HG03097 (cell line): Measurements from ENCODE around the gene CALML3.
"Not testable (repeated sequence)": the region's sequence is repeated elsewhere in the genome, so short reads cannot be mapped to it uniquely, and the experiment has no call there.

Experiments used
- ATAC-seq: cut with Tn5 transposase; IDR thresholded peaks from one replicate; pipeline ENCODE4 v1.9.1; 2021; ENCODE audit not compliant: unreplicated experiment, low FRiP score

Gene CALML3

GRCh38 chr10:5524641-5525560 is at the start of gene CALML3:
TSS of gene CALML3 (plus strand) at chr10:5524961. CDS start at chr10:5525086, 125 bp downstream.
- no peak for ATAC-seq

GRCh38 chr10:5475088-5475487 is 49.7 kb upstream of the CALML3 start:
- not testable (repeated sequence) for ATAC-seq

DNA sequence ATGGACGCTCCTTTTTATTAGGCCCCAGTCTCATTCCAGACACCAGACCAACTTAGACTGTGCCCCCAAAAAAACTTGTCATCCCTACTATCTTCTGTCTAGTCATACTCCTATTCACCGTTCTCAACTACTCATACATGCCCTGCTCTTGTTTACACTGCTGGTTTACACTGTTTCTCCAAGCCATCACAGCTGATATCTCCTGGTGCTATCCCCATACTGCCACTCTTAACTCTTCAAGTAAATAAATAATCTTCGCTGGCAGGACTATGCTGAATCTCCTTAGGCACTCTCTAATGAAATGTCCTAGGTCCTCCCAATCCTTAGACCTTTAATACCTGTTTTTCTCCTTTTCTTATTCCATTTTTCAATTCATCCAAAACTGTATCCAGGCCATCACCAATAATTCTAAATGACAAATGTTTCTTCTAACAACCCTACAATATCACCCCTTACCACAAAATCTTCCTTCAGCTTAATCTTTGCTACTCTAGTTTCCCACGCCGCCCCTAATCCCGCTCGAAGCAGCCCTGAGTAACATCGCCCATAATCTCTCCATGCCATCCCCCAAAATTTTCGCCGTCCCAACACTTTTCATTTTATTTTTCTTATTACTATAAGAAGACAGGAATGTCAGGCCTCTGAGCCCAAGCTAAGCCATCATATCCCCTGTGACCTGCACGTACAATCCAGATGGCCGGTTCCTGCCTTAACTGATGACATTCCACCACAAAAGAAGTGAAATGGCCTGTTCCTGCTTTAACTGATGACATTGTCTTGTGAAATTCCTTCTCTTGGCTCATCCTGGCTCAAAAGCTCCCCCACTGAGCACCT is 48.6 kb upstream of the CALML3 start:
- ATAC-seq: not testable (repeated sequence)

- ATAC-seq: no peak
Measured at GRCh38 chr10:5476918-5477525, 47.7 kb upstream of the CALML3 start.

DNA sequence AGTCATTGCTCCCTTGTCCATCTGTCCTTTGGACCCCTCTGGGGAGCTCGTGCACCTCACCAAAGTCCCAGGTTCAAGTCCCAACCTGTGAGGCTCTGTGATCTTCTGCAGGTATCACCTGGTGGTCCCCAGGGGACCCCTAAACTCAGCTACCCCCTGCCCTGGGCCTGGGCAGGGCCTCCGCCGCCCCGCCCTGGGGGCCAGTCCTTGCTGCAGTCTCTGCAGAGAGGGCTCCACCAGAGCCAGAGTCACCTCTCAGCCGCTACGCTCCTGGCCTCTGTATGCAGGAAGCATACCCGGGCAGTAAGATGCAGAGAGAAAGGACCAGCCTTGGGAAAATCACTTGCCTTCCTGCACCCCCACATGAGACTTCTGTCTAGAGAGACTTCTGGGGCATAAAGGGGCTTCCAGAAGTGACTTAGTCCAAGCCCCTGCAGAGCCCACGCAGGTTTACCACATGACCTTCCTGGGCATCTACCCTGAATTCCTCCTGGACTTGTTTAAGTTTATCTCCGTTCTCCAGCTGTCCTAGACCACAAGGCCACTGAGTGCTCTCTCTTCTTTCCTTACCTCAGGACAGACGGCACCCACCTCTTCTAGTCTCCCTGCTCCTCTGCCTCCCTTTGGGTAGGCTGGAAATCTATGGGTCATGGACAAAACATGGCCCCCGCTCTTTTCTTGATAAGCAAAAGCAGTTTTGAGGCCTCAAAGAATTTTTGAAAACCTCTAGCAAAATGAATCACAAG is 46.6 kb upstream of the CALML3 start:
- no peak for ATAC-seq

GRCh38 chr10:5478694-5479305 is 46.0 kb upstream of the CALML3 start:
- no peak for ATAC-seq

DNA sequence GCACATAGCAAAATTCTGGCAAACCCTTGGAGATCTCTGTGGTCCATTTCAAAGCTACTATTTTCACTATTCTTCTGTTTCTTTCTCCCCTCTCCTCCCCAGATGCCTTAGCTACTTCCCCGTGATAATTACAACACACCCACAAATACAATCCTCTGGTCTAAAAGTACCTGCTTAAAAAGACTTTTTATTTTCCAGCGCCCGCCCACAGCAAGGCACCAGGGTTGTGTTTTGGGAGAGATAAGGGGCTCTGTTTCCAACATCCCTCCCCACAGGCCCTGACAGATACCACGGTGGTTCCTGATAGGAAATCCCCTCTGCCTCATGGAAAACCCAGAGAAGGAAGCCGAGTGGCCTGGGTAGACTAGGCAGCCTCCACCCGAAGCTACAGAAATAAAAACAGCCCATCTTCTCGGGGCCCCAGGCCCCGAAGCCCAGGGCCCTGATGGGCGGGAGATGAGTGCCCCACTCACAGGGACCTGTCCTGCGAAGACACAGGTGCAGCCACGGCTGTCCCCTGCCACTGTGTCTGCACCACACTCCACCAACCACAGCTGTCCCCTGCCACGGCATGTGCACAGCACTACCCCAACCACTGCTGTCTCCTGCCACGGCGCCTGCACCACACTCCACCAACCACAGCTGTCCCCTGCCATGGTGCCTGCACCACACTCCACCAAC is 45.1 kb upstream of the CALML3 start:
- no peak for ATAC-seq

GRCh38 chr10:5480162-5480941 is 44.4 kb upstream of the CALML3 start:
- no peak for ATAC-seq

GRCh38 chr10:5481121-5481520 is 43.6 kb upstream of the CALML3 start:
- no peak for ATAC-seq

GRCh38 chr10:5482016-5482415 is 42.7 kb upstream of the CALML3 start:
- ATAC-seq: no peak

- ATAC-seq: no peak
Measured at GRCh38 chr10:5484205-5484604, 40.6 kb upstream of the CALML3 start.

- no peak for ATAC-seq
Measured at GRCh38 chr10:5485290-5485689, 39.5 kb upstream of the CALML3 start.

- ATAC-seq: no peak
Measured at GRCh38 chr10:5485948-5486852, 38.6 kb upstream of the CALML3 start.

DNA sequence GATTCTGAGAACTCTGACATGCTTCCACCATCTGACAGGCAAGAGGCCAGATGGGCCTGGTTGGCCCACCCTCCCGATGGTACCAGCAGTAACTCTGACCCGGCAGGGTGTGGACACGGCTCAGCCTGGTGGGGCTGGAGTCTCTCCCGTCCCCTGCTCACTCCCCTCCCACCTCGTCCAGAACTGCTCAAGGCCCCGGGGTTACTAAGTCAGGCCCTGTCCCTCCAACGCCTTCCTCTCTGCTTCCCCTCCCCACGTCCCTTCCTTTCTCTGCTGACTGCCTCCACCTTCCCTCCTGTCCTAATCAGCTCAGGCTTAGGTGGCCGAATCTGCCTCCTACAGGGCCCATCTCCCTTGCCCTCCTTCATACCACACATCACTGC is 37.9 kb upstream of the CALML3 start:
- no peak for ATAC-seq

DNA sequence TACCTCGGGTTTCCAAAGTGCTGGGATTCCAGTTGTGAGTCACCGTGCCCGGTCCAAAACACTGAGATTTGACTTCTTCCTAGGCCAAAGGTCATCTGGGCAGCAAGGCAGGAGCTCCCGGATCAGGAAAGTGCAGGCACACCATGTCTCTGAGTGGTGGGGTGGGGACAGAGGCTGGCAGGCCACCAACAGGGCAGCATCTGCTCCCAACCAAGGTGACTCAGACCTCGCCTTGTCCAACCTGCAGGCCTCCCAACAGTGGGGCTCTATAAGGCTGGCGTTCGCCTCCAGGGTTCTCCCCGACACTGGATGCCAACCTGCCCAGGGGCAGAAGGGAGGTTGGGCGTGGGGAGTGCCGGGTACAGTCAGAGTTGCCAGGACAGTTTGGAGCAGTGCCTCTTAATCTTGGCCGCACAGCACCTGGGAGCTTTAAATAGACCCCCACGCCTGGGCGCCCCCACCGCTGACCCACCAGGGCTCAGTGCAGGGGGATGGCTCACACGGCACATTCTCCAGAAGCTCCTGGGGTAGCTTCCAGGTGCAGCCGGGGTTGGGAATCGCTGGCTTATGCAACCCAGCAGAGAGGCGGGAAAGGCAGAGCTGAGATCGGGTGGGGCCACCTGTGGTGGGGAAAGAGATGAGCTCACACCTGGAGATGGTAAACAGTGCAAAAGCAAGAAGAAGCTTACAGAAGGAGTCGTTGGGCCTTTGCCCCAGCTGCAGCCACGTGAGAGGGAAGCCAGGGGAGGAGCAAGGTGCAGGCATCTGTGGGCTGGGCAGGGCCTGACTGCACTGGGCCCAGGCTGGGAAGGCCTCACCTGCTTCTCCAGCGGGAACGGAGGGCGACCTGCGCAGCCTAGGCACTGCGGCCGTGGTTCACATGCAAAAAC is 36.2 kb upstream of the CALML3 start:
- no peak for ATAC-seq

DNA sequence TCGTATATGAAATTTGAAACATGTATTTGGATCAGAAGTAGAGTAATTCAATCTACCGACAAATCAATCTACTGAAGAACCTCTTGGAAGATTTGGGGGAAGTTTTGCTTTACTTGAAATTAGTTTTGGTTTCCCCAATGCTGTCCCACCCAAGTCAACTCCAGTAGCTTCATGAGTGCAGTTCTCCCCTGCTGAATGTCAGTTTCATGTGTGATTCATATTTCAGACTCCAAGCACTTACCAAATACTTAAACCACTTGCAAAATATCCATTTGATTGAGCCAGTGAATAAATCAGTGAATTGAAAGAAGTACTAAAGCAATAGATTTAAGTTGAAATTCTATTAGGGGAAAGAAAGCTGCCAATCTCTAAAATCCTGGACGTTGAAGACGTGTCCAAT is 34.7 kb upstream of the CALML3 start:
- no peak for ATAC-seq
